ENCODE results near the gene MRPL18. TPM values are rescaled to one million over a fixed set of nuclear protein-coding genes. Genes with fewer than 3 reads are reported as not detected.
"Not testable (repeated sequence)": the region's sequence is repeated elsewhere in the genome, so short reads cannot be mapped to it uniquely, and the experiment has no call there.

The MRPL18 gene
- 100 to 1,000 TPM in 3 of 8 experiments, 10 to 100 TPM in 5; 50.9 to 110 (median 59.4) TPM for total RNA-seq

GRCh38 chr6:159790149-159790955 lies at the start of gene MRPL18:
TSS of gene MRPL18 (plus strand) at chr6:159790467. CDS start at chr6:159790588, 121 bp downstream.
- Histone ChIP-seq H3K27ac (peak within 1 kb of the TSS; percentile 79 to 95), H3K4me1 (replicated peaks in 1 of 2) (peaks cover 12 to 17% of the 10 kb centered on the region in 2 donors), H3K4me3 (peak within 1 kb of the TSS; percentile 56 to 76 (median 70))
- peak; percentile 68 to 89 (median 86) for ATAC-seq (replicated peaks in 6 of 8)
- in situ Hi-C loops (cut with MboI; ENCODE audit: low pct_unique_long_range_greater_than_20kb in 2 of 9, low sequenced_read_pairs in 9 of 9, unreplicated experiment in 9 of 9) = no loop called here
- 0 to 1% (median 0%) methylated on average over 1 to 33 of the region's 56 CpGs; no CpG with 5 or more reads in 2 of the 10 experiments for WGBS, 10 experiments

GRCh38 chr6:159742165-159742564 lies 48.1 kb upstream of the MRPL18 start:
- H3K27ac ChIP-seq = no peak overlapping the region
- no peak overlapping the region for H3K4me3 ChIP-seq
- H3K4me1 ChIP-seq (replicated peaks in 1 of 2) = no peaks in the 10 kb centered on the region
- 64 to 100% (median 100%) methylated on average over 1 of the region's 1 CpG; no CpG with 5 or more reads in 1 of the 10 experiments for WGBS, 10 experiments
- peak in 2 of 8 experiments; percentile 42 to 49 for ATAC-seq (replicated peaks in 6 of 8)
- in situ Hi-C loops (cut with MboI; ENCODE audit: low pct_unique_long_range_greater_than_20kb in 2 of 9, low sequenced_read_pairs in 9 of 9, unreplicated experiment in 9 of 9) = no loop called here

GRCh38 chr6:159745081-159745480 lies 45.2 kb upstream of the MRPL18 start:
- in situ Hi-C loops (cut with MboI; ENCODE audit: low pct_unique_long_range_greater_than_20kb in 2 of 9, low sequenced_read_pairs in 9 of 9, unreplicated experiment in 9 of 9) = no loop called here
- Histone ChIP-seq H3K27ac (no peak overlapping the region), H3K4me1 (replicated peaks in 1 of 2) (no peaks in the 10 kb centered on the region), H3K4me3 (no peak overlapping the region)
- ATAC-seq (replicated peaks in 6 of 8) = no peak
- 69 to 100% (median 91%) methylated on average over 2 to 7 of the region's 7 CpGs for WGBS, 10 experiments

- in situ Hi-C loops (cut with MboI; ENCODE audit: low pct_unique_long_range_greater_than_20kb in 2 of 9, low sequenced_read_pairs in 9 of 9, unreplicated experiment in 9 of 9) = no loop called here
- Histone ChIP-seq H3K4me3 (no peak overlapping the region), H3K27ac (no peak overlapping the region), H3K4me1 (replicated peaks in 1 of 2) (no peaks in the 10 kb centered on the region)
- WGBS, 10 experiments = 50 to 100% (median 100%) methylated on average over 1 of the region's 1 CpG; no CpG with 5 or more reads in 3 of the 10 experiments
- ATAC-seq (replicated peaks in 6 of 8) = no peak
Measured at GRCh38 chr6:159746759-159747158, 43.5 kb upstream of the MRPL18 start.

- H3K27ac ChIP-seq; H3K4me3 ChIP-seq; ATAC-seq (replicated peaks in 6 of 8); H3K4me1 ChIP-seq (replicated peaks in 1 of 2); in situ Hi-C loops (cut with MboI; ENCODE audit: low pct_unique_long_range_greater_than_20kb in 2 of 9, low sequenced_read_pairs in 9 of 9, unreplicated experiment in 9 of 9): not testable (repeated sequence)
- WGBS, 10 experiments = 94 to 100% (median 100%) methylated on average over 1 to 2 of the region's 7 CpGs; no CpG with 5 or more reads in 7 of the 10 experiments
Measured at GRCh38 chr6:159748127-159748526, 42.1 kb upstream of the MRPL18 start.

- 57 to 100% (median 92%) methylated on average over 1 to 3 of the region's 3 CpGs; no CpG with 5 or more reads in 2 of the 10 experiments for WGBS, 10 experiments
- Histone ChIP-seq H3K4me1 (replicated peaks in 1 of 2) (no peaks in the 10 kb centered on the region), H3K27ac (no peak overlapping the region), H3K4me3 (no peak overlapping the region)
- in situ Hi-C loops (cut with MboI; ENCODE audit: low pct_unique_long_range_greater_than_20kb in 2 of 9, low sequenced_read_pairs in 9 of 9, unreplicated experiment in 9 of 9) = no loop called here
- no peak for ATAC-seq (replicated peaks in 6 of 8)
Measured at GRCh38 chr6:159751448-159751847, 38.8 kb upstream of the MRPL18 start.

- WGBS, 10 experiments = 76 to 100% (median 89%) methylated on average over 3 to 6 of the region's 6 CpGs; no CpG with 5 or more reads in 1 of the 10 experiments
- H3K27ac ChIP-seq = no peak overlapping the region
Measured at GRCh38 chr6:159753081-159753872, 37.0 kb upstream of the MRPL18 start.

GRCh38 chr6:159754401-159754800 lies 35.9 kb upstream of the MRPL18 start:
- ATAC-seq (replicated peaks in 6 of 8) = no peak
- Histone ChIP-seq H3K4me3 (no peak overlapping the region), H3K4me1 (replicated peaks in 1 of 2) (no peaks in the 10 kb centered on the region), H3K27ac (no peak overlapping the region)
- in situ Hi-C loops (cut with MboI; ENCODE audit: low pct_unique_long_range_greater_than_20kb in 2 of 9, low sequenced_read_pairs in 9 of 9, unreplicated experiment in 9 of 9) = no loop called here
- 63 to 100% (median 82%) methylated on average over 1 to 2 of the region's 2 CpGs; no CpG with 5 or more reads in 2 of the 10 experiments for WGBS, 10 experiments

More at GRCh38 chr6:159753081-159753872, 37.0 kb upstream of the MRPL18 start:
- in situ Hi-C loops (cut with MboI; ENCODE audit: low pct_unique_long_range_greater_than_20kb in 2 of 9, low sequenced_read_pairs in 9 of 9, unreplicated experiment in 9 of 9) = no loop called here
- no peak for ATAC-seq (replicated peaks in 6 of 8)
- no peak overlapping the region for H3K4me3 ChIP-seq
- H3K4me1 ChIP-seq (replicated peaks in 1 of 2) = no peaks in the 10 kb centered on the region

GRCh38 chr6:159754959-159755914 lies 35.0 kb upstream of the MRPL18 start:
- Histone ChIP-seq H3K4me3 (no peak overlapping the region), H3K4me1 (replicated peaks in 1 of 2) (no peaks in the 10 kb centered on the region), H3K27ac (no peak overlapping the region)
- in situ Hi-C loops (cut with MboI; ENCODE audit: low pct_unique_long_range_greater_than_20kb in 2 of 9, low sequenced_read_pairs in 9 of 9, unreplicated experiment in 9 of 9) = no loop called here
- WGBS, 10 experiments = 64 to 97% (median 93%) methylated on average over 5 to 14 of the region's 15 CpGs
- peak in 1 of 8 experiments; percentile 15 for ATAC-seq (replicated peaks in 6 of 8)

- WGBS, 10 experiments = 50 to 100% (median 100%) methylated on average over 1 to 4 of the region's 4 CpGs; no CpG with 5 or more reads in 1 of the 10 experiments
- Histone ChIP-seq H3K4me1 (replicated peaks in 1 of 2) (peaks cover 7 to 8% of the 10 kb centered on the region in 2 donors), H3K4me3 (no peak overlapping the region), H3K27ac (no peak overlapping the region)
- no peak for ATAC-seq (replicated peaks in 6 of 8)
- in situ Hi-C loops (cut with MboI; ENCODE audit: low pct_unique_long_range_greater_than_20kb in 2 of 9, low sequenced_read_pairs in 9 of 9, unreplicated experiment in 9 of 9) = no loop called here
Measured at GRCh38 chr6:159756508-159756907, 33.8 kb upstream of the MRPL18 start.

GRCh38 chr6:159758031-159759001 lies 32.0 kb upstream of the MRPL18 start:
- in situ Hi-C loops (cut with MboI; ENCODE audit: low pct_unique_long_range_greater_than_20kb in 2 of 9, low sequenced_read_pairs in 9 of 9, unreplicated experiment in 9 of 9) = no loop called here
- no peak overlapping the region for H3K27ac ChIP-seq
- H3K4me1 ChIP-seq (replicated peaks in 1 of 2) = peaks cover 10 to 13% of the 10 kb centered on the region in 2 donors
- WGBS, 10 experiments = 60 to 100% (median 94%) methylated on average over 2 to 6 of the region's 7 CpGs; no CpG with 5 or more reads in 2 of the 10 experiments
- no peak overlapping the region for H3K4me3 ChIP-seq
- no peak for ATAC-seq (replicated peaks in 6 of 8)
